H1 (cell line): ENCODE measurements around the gene MTFR1L. TPM values are rescaled to one million over a fixed set of nuclear protein-coding genes. Genes with fewer than 3 reads are reported as not detected.

Source experiments
- EP300 ChIP-seq, 2 experiments: IDR thresholded peaks; 1 replicate in 1 of 2; 2 replicates in 1 of 2; pipeline ENCODE4 v1.6.1; 2011 to 2012; ENCODE audit warnings: low read depth in 2 of 2, low read length in 2 of 2, mild to moderate bottlenecking in 2 of 2, borderline replicate concordance in 1 of 2, inconsistent platforms in 1 of 2, moderate library complexity in 1 of 2
- NANOG ChIP-seq: IDR thresholded peaks from 2 replicates; pipeline ENCODE4 v1.6.1; 2011; ENCODE audit warnings: low read length, low read depth, mild to moderate bottlenecking, inconsistent platforms; ENCODE audit not compliant: insufficient read depth, poor library complexity, severe bottlenecking
- POLR2A ChIP-seq, 2 experiments: IDR thresholded peaks; 1 replicate in 1 of 2; 2 replicates in 1 of 2; pipeline ENCODE4 v1.6.1; 2011; ENCODE audit warnings: low read depth in 2 of 2, low read length in 2 of 2, mild to moderate bottlenecking in 2 of 2; ENCODE audit errors: control extremely low read depth in 1 of 2
- POLR2AphosphoS5 ChIP-seq: IDR thresholded peaks from 2 replicates; pipeline ENCODE4 v1.6.1; 2011; ENCODE audit warnings: low read depth, low read length
- POU5F1 ChIP-seq: IDR thresholded peaks from 2 replicates; pipeline ENCODE4 v1.6.1; 2011; ENCODE audit warnings: low read depth, mild to moderate bottlenecking, low read length, moderate library complexity
- SAP30 ChIP-seq: fragments of 300-600 bp; sonication (generic); IDR thresholded peaks from 2 replicates; pipeline ENCODE4 v1.7.1; 2012; ENCODE audit warnings: low read length, moderate library complexity, mild to moderate bottlenecking, inconsistent platforms; ENCODE audit not compliant: insufficient read depth, insufficient replicate concordance
- SIX5 ChIP-seq: IDR thresholded peaks from 2 replicates; pipeline ENCODE4 v1.6.1; 2011; ENCODE audit warnings: mild to moderate bottlenecking, low read depth, low read length
- SP1 ChIP-seq: IDR thresholded peaks from 2 replicates; pipeline ENCODE4 v1.6.1; 2011; ENCODE audit warnings: low read depth, low read length
- TCF12 ChIP-seq: IDR thresholded peaks from 2 replicates; pipeline ENCODE4 v1.6.1; 2011; ENCODE audit warnings: low read depth, mild to moderate bottlenecking, low read length
- polyA plus RNA-seq, 7 experiments: library from polyadenylated mRNA; depleted of rRNA in 3 of 7; stranded (reverse) in 5 of 7; unstranded in 2 of 7; fragments of >200 nt in 5 of 7; fragments of 200-250 nt in 2 of 7; gene quantifications; 1 replicate in 5 of 7; 2 replicates in 1 of 7; 4 replicates in 1 of 7; pipeline versions ENCODE4 v1.2.1 to v1.2.3, GENCODE V29; 2011 to 2013; ENCODE audit warnings: missing spikeins in 2 of 7, mixed read lengths in 2 of 7
- total RNA-seq: library from RNA; stranded (reverse); fragmentation: NEBNext Ultra II Directional; extraction: Animal tissue kit (Norgen Biotek cat#: 25700); gene quantifications from 2 replicates; pipeline ENCODE4 v1.2.1, GENCODE V29; 2021
- TF ChIP-seq, protein P1 (sequence below): fragments of 300-600 bp; sonication (generic); IDR thresholded peaks from 2 replicates; pipeline ENCODE4 v1.7.1; 2012; ENCODE audit warnings: low read length, moderate library complexity, mild to moderate bottlenecking, inconsistent platforms; ENCODE audit not compliant: insufficient replicate concordance

The MTFR1L gene
- total and polyA plus RNA-seq, 2 of the 8 experiments (the other 6 are each of a cell fraction or from before 2014, with no cell fraction given) = 20.8 to 23.1 TPM

DNA sequence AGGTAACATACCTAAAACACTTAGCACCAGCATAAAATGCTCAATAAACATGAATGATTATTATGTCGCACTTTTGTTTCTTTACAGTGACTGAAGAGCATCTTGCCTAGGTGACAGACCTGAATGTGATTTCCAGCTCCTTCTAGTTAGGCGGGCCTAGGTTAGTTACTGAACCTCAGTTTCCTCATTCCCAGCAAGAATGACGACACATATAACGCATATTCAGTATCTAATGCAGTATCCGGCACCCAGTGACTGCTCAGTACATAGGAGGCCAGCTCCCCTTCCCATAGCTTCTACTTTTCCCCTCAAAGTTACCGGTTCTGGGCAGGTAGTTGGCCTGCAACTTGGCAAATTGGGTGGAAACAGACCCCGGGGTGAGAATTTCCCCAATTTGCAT, 38.7 kb downstream of the MTFR1L start (continued):
- TF ChIP-seq, protein P1, sequence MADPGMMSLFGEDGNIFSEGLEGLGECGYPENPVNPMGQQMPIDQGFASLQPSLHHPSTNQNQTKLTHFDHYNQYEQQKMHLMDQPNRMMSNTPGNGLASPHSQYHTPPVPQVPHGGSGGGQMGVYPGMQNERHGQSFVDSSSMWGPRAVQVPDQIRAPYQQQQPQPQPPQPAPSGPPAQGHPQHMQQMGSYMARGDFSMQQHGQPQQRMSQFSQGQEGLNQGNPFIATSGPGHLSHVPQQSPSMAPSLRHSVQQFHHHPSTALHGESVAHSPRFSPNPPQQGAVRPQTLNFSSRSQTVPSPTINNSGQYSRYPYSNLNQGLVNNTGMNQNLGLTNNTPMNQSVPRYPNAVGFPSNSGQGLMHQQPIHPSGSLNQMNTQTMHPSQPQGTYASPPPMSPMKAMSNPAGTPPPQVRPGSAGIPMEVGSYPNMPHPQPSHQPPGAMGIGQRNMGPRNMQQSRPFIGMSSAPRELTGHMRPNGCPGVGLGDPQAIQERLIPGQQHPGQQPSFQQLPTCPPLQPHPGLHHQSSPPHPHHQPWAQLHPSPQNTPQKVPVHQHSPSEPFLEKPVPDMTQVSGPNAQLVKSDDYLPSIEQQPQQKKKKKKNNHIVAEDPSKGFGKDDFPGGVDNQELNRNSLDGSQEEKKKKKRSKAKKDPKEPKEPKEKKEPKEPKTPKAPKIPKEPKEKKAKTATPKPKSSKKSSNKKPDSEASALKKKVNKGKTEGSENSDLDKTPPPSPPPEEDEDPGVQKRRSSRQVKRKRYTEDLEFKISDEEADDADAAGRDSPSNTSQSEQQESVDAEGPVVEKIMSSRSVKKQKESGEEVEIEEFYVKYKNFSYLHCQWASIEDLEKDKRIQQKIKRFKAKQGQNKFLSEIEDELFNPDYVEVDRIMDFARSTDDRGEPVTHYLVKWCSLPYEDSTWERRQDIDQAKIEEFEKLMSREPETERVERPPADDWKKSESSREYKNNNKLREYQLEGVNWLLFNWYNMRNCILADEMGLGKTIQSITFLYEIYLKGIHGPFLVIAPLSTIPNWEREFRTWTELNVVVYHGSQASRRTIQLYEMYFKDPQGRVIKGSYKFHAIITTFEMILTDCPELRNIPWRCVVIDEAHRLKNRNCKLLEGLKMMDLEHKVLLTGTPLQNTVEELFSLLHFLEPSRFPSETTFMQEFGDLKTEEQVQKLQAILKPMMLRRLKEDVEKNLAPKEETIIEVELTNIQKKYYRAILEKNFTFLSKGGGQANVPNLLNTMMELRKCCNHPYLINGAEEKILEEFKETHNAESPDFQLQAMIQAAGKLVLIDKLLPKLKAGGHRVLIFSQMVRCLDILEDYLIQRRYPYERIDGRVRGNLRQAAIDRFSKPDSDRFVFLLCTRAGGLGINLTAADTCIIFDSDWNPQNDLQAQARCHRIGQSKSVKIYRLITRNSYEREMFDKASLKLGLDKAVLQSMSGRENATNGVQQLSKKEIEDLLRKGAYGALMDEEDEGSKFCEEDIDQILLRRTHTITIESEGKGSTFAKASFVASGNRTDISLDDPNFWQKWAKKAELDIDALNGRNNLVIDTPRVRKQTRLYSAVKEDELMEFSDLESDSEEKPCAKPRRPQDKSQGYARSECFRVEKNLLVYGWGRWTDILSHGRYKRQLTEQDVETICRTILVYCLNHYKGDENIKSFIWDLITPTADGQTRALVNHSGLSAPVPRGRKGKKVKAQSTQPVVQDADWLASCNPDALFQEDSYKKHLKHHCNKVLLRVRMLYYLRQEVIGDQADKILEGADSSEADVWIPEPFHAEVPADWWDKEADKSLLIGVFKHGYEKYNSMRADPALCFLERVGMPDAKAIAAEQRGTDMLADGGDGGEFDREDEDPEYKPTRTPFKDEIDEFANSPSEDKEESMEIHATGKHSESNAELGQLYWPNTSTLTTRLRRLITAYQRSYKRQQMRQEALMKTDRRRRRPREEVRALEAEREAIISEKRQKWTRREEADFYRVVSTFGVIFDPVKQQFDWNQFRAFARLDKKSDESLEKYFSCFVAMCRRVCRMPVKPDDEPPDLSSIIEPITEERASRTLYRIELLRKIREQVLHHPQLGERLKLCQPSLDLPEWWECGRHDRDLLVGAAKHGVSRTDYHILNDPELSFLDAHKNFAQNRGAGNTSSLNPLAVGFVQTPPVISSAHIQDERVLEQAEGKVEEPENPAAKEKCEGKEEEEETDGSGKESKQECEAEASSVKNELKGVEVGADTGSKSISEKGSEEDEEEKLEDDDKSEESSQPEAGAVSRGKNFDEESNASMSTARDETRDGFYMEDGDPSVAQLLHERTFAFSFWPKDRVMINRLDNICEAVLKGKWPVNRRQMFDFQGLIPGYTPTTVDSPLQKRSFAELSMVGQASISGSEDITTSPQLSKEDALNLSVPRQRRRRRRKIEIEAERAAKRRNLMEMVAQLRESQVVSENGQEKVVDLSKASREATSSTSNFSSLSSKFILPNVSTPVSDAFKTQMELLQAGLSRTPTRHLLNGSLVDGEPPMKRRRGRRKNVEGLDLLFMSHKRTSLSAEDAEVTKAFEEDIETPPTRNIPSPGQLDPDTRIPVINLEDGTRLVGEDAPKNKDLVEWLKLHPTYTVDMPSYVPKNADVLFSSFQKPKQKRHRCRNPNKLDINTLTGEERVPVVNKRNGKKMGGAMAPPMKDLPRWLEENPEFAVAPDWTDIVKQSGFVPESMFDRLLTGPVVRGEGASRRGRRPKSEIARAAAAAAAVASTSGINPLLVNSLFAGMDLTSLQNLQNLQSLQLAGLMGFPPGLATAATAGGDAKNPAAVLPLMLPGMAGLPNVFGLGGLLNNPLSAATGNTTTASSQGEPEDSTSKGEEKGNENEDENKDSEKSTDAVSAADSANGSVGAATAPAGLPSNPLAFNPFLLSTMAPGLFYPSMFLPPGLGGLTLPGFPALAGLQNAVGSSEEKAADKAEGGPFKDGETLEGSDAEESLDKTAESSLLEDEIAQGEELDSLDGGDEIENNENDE = no peak
- no peak for TF ChIP-seq NANOG
- TF ChIP-seq POU5F1 = no peak
- no peak for TF ChIP-seq SAP30
- TF ChIP-seq POLR2AphosphoS5 = no peak
- no peak; a peak in 1 of 3 replicates for TF ChIP-seq POLR2A (IDR thresholded peaks at IDR 0.05; ENCODE audit: control extremely low read depth in 1 of 2, low read depth in 2 of 2, low read length in 2 of 2)
- no peak for TF ChIP-seq TCF12
- no peak for TF ChIP-seq SP1
- TF ChIP-seq SIX5 = no peak
- TF ChIP-seq EP300 (IDR thresholded peaks at IDR 0.05; ENCODE audit: borderline replicate concordance in 1 of 2, low read depth in 2 of 2, low read length in 2 of 2) = no peak
